AG08395 (cell line): ENCODE data around the gene DAB2IP.

Experiments used
- DNase-seq: peaks from one replicate; pipeline ENCODE4 v3.0.0; 2012; ENCODE audit warnings: mixed read lengths, low spot score

The DAB2IP gene

GRCh38 chr9:121763561-121764370 is 112.3 kb downstream of the DAB2IP start:
- no peak for DNase-seq

- no peak for DNase-seq
These were observed 112.9 kb downstream of the DAB2IP start for GRCh38 chr9:121764371-121764730.

- peak; percentile 83 for DNase-seq
These were observed 113.9 kb downstream of the DAB2IP start for GRCh38 chr9:121765021-121765950.

DNA sequence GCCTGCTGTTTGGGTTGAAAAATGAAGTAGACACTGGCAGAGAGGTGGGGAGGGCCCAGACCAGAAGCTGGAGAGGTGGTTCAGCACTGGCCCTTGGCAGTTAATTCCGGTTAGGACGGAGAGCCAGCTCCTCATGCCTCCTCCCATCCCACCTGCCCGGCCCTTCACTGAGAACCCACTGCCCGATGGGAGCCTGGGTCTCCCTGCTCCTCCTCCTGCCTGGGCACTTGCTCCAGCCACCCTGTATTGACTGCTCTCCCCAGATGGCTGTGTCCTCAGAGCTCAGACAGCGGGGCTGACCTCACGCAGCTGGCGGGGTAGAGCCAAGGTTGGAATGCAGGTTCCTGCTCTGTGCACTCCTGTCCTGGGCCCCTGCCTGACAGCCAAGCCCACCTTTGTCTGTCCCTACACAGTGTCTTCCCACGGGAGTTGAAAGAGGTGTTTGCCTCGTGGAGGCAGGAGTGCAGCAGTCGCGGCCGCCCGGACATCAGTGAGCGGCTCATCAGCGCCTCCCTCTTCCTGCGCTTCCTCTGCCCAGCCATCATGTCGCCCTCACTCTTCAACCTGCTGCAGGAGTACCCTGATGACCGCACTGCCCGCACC is 114.7 kb downstream of the DAB2IP start:
- no peak for DNase-seq

DNA sequence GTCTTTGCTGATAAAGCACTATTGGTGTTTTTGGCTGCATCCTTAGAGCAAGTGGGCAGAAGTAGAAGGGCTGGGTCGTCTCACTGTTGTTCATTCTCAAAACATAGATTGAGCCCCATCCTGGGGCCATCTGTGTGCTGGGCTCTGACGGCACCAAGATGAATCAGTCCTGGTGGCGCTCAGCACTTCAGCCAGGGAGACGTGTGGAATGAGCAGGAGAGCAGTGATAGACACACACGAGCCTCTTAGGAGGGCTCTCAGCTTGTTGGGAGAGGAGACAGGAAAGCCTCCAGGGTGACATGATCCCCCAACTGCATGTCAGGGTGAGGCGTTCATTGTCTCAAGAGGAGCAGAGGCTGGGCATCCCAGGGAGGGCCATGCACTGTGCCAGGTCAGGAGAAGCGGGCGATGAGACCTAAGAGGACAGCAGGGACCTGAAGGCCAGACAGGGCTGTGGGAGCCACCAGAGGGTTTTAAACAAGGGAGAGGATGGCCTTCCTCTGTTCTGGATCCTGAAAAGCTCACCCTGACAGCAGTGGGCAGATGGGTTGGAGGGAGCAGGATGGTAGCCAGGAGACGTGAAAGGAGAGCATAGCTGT is 115.8 kb downstream of the DAB2IP start:
- DNase-seq: no peak

DNA sequence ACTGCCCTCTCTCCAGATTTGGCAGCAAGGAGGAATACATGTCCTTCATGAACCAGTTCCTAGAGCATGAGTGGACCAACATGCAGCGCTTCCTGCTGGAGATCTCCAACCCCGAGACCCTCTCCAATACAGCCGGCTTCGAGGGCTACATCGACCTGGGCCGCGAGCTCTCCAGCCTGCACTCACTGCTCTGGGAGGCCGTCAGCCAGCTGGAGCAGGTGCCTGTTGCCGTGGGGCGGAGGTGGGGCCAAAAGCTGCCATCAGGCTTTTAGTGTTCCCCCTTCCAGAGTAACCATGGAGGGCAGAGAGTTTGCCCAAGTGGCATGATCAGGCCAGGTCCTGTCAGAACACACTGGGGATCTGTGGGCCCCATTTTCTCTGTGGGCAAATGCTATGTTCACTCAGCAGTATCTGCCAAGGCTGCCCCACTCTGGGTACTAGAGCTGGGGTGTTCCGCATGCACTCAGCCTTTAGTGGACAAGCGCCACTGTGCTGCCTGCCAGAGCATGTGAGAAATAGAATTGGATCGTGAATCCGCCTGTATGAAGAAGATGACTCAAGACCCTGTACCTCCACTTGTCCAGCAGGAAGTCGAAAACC is 117.1 kb downstream of the DAB2IP start:
- DNase-seq: no peak

GRCh38 chr9:121769939-121770338 is 118.5 kb downstream of the DAB2IP start:
- no peak for DNase-seq

GRCh38 chr9:121770415-121771273 is 119.2 kb downstream of the DAB2IP start:
- peak; percentile 85 for DNase-seq

DNA sequence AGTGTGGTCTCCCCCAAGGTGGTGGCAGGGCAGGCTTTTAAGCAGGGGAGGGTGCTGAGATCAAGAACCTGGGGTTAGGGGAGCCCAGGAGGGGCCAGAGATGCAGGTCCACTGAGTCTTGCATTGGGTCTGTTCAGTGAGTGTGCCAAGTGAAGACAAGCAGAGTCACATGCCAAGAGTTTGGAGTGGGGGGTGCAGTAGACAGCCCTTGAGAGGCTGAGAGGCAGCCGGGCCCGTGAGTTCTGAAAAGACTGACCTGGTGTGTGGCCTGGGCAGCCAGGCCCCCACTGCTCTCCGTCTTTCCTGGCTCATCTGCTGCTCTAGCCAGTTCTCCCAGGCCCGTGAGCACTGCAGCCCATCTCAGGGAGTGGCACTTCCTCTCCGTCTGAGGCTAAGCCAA is 120.0 kb downstream of the DAB2IP start:
- DNase-seq: no peak

DNA sequence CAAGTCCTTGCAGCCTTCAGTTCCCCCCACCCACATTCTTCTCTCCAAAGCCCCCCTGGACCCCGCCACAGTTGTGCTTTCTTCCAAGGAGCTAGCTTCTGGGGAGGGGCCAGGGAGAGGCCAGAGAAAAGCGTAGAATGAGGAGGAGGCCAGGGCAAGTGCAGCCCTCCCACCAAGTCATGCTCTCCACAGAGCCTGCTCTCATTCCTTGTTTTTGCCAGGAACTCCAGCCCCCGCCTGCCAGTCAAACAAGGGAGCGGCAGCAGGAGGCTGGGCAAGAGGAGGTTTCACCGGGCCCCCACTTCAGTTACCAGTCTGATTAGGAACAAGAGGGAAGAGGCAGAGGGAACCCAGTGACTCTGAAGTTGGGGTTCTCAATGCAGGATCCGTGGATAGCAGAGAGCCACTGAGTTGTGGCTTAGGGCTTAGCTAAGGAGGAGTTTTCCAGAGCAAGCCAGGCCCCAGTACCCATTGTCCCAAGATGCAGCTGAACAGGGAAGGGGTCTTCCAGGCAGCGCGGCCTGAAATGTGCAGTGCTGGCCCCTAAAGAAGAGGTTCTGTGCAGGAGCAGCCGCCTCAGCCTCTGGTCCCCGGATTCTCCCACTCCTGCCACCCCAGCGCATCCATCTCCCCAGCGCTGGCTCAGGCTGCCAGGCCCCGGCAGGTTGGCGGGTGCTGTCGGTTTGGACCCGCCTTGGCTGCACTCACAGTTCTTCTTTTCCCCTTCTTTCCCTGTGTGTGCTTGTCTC is 120.6 kb downstream of the DAB2IP start:
- no peak for DNase-seq

- DNase-seq: no peak
These were observed 121.3 kb downstream of the DAB2IP start for GRCh38 chr9:121772600-121773285.

DNA sequence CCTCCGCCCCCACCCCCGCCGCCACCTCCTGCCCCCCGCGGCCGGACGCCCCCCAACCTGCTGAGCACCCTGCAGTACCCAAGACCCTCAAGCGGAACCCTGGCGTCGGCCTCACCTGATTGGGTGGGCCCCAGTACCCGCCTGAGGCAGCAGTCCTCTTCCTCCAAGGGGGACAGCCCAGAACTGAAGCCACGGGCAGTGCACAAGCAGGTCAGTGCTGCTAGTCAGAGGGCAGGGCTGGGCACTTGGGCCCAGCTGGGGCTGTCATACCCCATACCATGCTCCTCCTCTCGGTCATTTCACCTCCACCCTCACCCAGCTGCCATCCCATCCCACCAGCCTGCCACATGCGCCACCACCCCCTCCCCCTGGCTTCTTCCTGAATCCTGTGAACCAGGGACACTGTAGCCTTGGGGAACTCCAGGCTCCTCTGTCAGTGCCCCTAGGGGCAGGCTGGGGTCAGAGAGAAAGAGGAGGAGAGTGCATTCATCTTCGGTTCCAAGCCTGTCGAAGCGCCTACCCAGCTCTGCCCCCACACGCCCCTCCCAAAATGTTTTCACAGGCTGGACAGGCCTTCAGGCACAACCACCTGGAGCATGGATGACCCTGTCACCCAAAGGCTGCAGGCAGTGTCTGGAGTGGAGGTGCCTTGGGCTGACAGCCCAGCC is 122.0 kb downstream of the DAB2IP start:
- DNase-seq: no peak

DNA sequence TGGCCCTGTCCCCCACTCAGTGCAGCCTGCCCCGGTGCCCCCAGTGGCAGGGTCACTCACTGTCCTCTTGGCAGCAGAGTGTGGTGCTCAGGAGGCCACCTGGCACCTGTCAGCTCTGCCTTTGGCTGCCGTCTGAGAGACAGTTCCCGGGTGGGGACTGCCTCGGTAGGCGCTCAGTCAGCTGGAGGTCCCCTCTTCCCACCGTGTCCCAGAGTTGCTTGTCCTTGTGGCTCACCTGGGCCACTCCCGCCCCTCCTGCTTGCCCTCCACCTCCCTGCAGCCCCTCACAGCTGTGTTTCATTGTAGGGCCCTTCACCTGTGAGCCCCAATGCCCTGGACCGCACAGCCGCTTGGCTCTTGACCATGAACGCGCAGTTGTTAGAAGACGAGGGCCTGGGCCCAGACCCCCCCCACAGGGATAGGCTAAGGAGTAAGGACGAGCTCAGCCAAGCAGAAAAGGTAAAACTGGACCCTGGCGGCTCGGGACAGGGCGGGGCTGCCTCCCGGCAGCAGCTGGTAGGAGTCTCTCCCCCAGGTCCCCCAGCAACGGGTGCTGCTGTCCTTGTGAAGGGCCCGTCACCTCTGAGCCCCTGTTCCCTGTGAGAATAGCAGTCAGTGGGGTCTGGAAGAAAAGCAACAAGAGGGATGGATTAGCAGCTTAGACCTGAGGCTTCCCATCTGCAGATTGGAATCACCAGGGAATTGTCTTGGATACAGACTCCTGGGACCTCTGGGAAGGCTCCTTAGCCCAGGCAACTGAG is 122.7 kb downstream of the DAB2IP start:
- no peak for DNase-seq

DNA sequence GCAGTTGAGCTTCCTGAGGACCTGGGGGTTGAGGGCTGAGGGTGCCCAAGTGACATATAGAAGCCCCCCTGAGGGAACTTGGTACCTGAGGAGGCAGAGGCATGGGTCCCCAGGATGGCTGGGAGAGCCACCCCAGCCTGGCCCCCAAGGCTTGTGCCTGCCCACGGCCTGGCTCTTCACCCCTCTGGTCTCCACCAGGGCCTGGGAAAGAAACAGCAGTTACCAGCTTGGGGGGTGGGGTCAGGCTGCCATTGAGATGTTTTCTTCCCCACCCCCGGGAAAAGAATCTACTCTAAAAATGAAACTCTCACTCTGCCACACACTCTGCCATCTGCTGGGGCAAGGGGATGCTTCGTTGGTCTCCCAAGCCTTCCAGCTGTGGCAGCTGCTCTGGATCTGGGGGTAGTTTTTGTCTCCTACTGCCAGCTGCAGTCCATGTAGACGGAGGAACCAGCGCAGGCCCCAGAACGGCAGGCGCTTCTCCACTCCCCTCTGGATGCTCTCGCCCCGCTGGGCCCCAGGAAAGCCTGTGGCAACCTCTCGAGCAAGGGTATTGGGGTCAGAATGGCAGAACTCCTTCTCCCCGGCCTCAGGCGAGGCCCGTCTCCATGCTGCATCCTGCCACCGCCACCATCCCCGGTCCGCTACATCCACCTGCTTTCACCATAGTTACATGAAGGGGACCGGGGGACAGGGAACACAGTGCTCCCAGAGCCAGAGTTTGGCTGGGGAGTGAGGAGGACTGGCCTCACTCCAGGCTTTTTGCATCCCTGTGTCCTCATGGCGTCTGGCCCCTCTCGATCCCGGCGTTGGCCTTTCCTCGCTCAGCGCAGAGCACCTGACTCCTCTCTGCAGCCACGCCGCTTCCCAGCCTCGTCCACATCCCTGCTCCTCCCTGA is 123.5 kb downstream of the DAB2IP start:
- no peak for DNase-seq

DNA sequence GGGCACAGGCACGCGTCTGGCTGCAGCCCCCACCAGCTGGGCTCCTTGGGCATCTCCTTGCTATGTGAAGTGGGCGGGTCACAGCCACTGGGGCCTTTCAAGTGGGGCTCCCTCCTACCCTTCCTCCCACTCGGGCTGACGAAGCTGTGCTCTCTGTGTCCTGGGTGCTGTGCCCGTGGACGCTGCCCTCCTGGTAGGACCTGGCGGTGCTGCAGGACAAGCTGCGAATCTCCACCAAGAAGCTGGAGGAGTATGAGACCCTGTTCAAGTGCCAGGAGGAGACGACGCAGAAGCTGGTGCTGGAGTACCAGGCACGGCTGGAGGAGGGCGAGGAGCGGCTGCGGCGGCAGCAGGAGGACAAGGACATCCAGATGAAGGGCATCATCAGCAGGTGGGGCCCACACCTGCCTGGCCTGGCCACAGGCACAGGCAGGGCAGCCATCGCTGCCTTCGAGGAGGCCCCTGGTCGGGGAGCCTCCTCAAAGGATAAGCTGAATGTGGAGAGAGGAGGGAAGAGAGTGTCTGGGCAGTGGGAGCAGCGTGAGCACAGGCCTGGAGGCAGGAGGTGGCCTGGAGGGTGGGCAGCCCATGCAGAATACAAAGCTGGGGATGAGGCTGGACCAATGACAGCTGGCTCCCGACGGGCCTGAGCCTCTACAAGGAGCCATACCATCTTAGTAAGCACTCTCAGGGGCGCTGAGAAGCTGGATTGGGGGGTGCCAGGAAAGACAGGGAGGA is 124.7 kb downstream of the DAB2IP start:
- DNase-seq: no peak
